Spleen (tissue), 11 donors: Measurements from ENCODE around the gene CHAMP1. TPM values are rescaled to one million over a fixed set of nuclear protein-coding genes. Genes with fewer than 3 reads are reported as not detected.

ENCODE experiments used
- DNase-seq: peaks from one replicate; pipeline ENCODE4 v3.0.0-alpha.2; 2020
- H3K27ac ChIP-seq, 8 donors: fragments of 200-600 bp; sonication (generic) in 7 of 8; 1 replicate in 4 of 8; 2 replicates in 4 of 8; pipeline versions ENCODE4 v1.5.0 to v1.8.0; 2016 to 2021; ENCODE audit warnings: inconsistent platforms in 4 of 8, mild to moderate bottlenecking in 4 of 8, moderate library complexity in 1 of 8
- H3K27me3 ChIP-seq, 7 donors: fragments of 200-600 bp; sonication (generic) in 6 of 7; replicated peaks in 1 of 7; 1 replicate in 4 of 7; 2 replicates in 3 of 7; pipeline versions ENCODE4 v1.5.0 to v1.8.0; 2016 to 2021; ENCODE audit warnings: inconsistent platforms in 3 of 7, mild to moderate bottlenecking in 1 of 7
- H3K36me3 ChIP-seq, 6 donors: fragments of 200-600 bp; sonication (generic) in 5 of 6; 1 replicate in 4 of 6; 2 replicates in 2 of 6; pipeline versions ENCODE4 v1.5.0 to v1.8.0; 2016 to 2021; ENCODE audit warnings: inconsistent platforms in 2 of 6
- H3K4me1 ChIP-seq, 6 donors: fragments of 200-600 bp; sonication (generic) in 5 of 6; 1 replicate in 3 of 6; 2 replicates in 3 of 6; pipeline versions ENCODE4 v1.5.0 to v1.8.0; 2016 to 2021; ENCODE audit warnings: inconsistent platforms in 3 of 6
- H3K4me3 ChIP-seq, 8 donors: fragments of 200-600 bp; sonication (generic) in 7 of 8; 1 replicate in 4 of 8; 2 replicates in 4 of 8; pipeline versions ENCODE4 v1.5.0 to v1.8.0; 2016 to 2021; ENCODE audit warnings: inconsistent platforms in 4 of 8, mild to moderate bottlenecking in 4 of 8, moderate library complexity in 2 of 8
- H3K9me3 ChIP-seq, 8 donors: fragments of 200-600 bp; sonication (generic) in 7 of 8; 1 replicate in 4 of 8; 2 replicates in 4 of 8; pipeline versions ENCODE4 v1.5.0 to v1.8.0; 2016 to 2021; ENCODE audit warnings: inconsistent platforms in 4 of 8
- POLR2A ChIP-seq, 3 donors: fragments of 450-650 bp; IDR thresholded peaks; one replicate each; pipeline ENCODE4 v1.5.1; 2017; ENCODE audit warnings: antibody characterized with exemption in 3 of 3, mild to moderate bottlenecking in 1 of 3
- POLR2AphosphoS5 ChIP-seq, 3 donors: sonication (generic); formaldehyde crosslinking; IDR thresholded peaks; one replicate each; pipeline ENCODE4 v1.5.1; 2017; ENCODE audit warnings: antibody characterized with exemption in 3 of 3
- WGBS, 5 donors: extraction: QIAGEN DNeasy Blood & Tissue Kit in 3 of 5; methylation state at CpG; one replicate each; pipeline versions ENCODE4 v1.1.5 to v1.1.7; 2013 to 2018; 5-methylcytosine and 5-hydroxymethylcytosine counted together
- intact Hi-C: fragments of 100-400 bp; cut with DNase I; formaldehyde crosslinking; loops from one replicate; pipeline ENCODE4 v1.15.0; 2023; ENCODE audit warnings: low total_unique reads
- polyA plus RNA-seq, 3 donors: library from polyadenylated mRNA; stranded (reverse); fragments of 200-250 nt; gene quantifications; one replicate each; pipeline ENCODE4 v1.2.1, GENCODE V29; 2013
- total RNA-seq, 7 donors: library from RNA; depleted of rRNA in 3 of 7; stranded (reverse); fragments of >200 nt in 3 of 7; fragmentation: NEBNext Ultra II Directional in 4 of 7; extraction: Animal tissue kit (Norgen Biotek cat#: 25700) in 4 of 7; gene quantifications; one replicate each; pipeline versions ENCODE4 v1.1.0 to v1.2.1, GENCODE V29; 2016 to 2021
- TF ChIP-seq, protein P1 (sequence below), 11 experiments: fragments of 200-600 bp in 7 of 11; fragments of 450-650 bp in 4 of 11; sonication (generic) in 4 of 11; IDR thresholded peaks in 8 of 11; conservative IDR thresholded peaks in 3 of 11; 1 replicate in 7 of 11; 2 replicates in 4 of 11; pipeline versions ENCODE4 v1.4.0 to v1.8.0; 2016 to 2021; ENCODE audit warnings: antibody characterized with exemption in 11 of 11, inconsistent platforms in 4 of 11, mild to moderate bottlenecking in 1 of 11
- donor health status: healthy with polysubstance abuse.
- donor health status: DM: no; HTN: no; CAD: no; lungs with moderate emphysema.
- donor health status: DM: no; HTN: no; CAD: no.
- donor health status: Bipolar disorder and iron deficiency.
- donor health status: healthy.
- donor health status: DM: no; HTN: no; CAD: no.
- donor health status: DM: yes; HTN: yes; CAD: no.

The CHAMP1 gene
- total and polyA plus RNA-seq, 10 donors, result 3.8 to 49.8 (median 22.0) TPM

DNA sequence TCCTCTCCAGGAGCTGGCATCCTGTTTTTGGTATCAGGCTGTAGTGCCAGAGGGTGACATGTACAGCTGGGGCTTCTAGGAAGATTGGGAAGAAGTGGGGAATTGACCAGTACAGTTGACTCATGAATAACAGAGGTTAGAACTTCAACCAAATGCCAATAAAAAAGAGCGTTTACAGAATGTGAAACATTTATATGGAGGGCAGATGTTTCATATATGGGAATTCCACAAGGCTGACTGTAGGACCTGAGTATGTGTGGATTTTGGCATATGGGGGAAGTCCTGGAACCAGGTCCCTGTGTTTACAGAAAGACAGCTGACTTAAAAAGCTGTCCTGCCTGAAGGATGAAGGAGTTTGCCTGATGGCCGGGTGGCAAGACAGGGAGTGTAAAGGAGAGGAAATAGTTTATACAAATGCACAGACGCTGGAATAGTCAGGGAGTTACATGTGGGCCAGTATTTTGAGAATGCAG, 5.2 kb downstream of the CHAMP1 start:
- TF ChIP-seq, protein P1, sequence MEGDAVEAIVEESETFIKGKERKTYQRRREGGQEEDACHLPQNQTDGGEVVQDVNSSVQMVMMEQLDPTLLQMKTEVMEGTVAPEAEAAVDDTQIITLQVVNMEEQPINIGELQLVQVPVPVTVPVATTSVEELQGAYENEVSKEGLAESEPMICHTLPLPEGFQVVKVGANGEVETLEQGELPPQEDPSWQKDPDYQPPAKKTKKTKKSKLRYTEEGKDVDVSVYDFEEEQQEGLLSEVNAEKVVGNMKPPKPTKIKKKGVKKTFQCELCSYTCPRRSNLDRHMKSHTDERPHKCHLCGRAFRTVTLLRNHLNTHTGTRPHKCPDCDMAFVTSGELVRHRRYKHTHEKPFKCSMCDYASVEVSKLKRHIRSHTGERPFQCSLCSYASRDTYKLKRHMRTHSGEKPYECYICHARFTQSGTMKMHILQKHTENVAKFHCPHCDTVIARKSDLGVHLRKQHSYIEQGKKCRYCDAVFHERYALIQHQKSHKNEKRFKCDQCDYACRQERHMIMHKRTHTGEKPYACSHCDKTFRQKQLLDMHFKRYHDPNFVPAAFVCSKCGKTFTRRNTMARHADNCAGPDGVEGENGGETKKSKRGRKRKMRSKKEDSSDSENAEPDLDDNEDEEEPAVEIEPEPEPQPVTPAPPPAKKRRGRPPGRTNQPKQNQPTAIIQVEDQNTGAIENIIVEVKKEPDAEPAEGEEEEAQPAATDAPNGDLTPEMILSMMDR (IDR thresholded peaks at IDR 0.05 in 8 of 11, conservative IDR thresholded peaks at IDR 0.05 in 3 of 11), result no peak
- no peak for TF ChIP-seq POLR2AphosphoS5 (IDR thresholded peaks at IDR 0.05)
- no peak for TF ChIP-seq POLR2A (IDR thresholded peaks at IDR 0.05)
- no peak overlapping the region for H3K4me3 ChIP-seq
- intact Hi-C loops, result no loop called here
- peaks cover 25 to 59% (median 53%) of the 10 kb centered on the region in 6 donors for H3K4me1 ChIP-seq
- H3K27ac ChIP-seq, result no peak overlapping the region
- H3K9me3 ChIP-seq, result no peaks in the 10 kb centered on the region
- H3K27me3 ChIP-seq, result no peaks in the 10 kb centered on the region
- H3K36me3 ChIP-seq, result peaks cover 6 to 48% (median 31%) of the 10 kb centered on the region in 6 donors
- DNase-seq, result no peak
- 70 to 82% (median 77%) methylated on average over 3 of the region's 3 CpGs for WGBS, 5 donors

DNA sequence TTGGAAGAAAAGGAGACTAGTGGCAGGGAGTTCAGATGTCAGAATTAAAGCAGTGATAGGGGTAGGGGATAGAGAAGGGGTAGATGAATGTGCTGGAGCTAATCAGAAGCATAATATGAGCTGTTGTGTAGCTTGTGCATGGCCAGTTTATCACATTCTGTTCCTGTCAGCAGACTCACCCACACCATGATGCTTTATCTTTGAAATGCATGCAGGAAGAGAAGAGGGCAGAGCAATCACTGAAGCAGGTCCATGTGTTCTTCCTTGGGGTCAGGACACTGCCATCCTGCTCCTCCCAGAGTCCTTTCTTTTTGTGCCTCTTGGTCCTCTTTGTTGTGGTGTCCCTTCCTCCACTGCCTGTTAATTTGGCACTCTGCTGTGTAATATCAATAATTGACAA, 5.8 kb downstream of the CHAMP1 start:
- peaks cover 6 to 54% (median 37%) of the 10 kb centered on the region in 6 donors for H3K36me3 ChIP-seq
- DNase-seq, result no peak
- H3K4me1 ChIP-seq, result peaks cover 25 to 55% (median 48%) of the 10 kb centered on the region in 6 donors
- H3K9me3 ChIP-seq, result no peaks in the 10 kb centered on the region
- H3K4me3 ChIP-seq, result no peak overlapping the region
- intact Hi-C loops, result no loop called here
- TF ChIP-seq, protein P1 (IDR thresholded peaks at IDR 0.05 in 8 of 11, conservative IDR thresholded peaks at IDR 0.05 in 3 of 11), result no peak
- TF ChIP-seq POLR2AphosphoS5 (IDR thresholded peaks at IDR 0.05), result no peak
- no peak for TF ChIP-seq POLR2A (IDR thresholded peaks at IDR 0.05)
- no peaks in the 10 kb centered on the region for H3K27me3 ChIP-seq
- peak overlapping the region in 1 of 8 donors; percentile 9 for H3K27ac ChIP-seq

DNA sequence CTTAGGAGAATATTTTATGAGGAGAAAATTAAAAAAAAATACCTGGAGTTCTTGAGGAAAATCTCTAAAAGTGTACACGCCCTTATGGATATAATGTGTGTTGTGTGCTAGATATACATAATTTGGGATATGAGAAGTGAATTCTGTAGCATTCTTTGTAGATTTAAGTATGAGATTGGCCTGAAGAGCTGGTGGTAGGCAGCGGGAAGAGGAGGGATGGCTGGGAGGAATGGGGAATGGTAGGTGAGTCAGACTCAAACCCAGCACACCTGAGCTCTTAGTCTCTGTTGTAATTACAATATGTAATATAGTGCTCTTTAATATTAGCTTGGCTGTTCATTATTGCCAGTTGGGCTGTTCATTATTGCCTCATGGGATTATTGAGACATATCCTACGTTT, 7.0 kb downstream of the CHAMP1 start:
- H3K27ac ChIP-seq, result no peak overlapping the region
- H3K27me3 ChIP-seq, result no peaks in the 10 kb centered on the region
- peaks cover 6 to 66% (median 40%) of the 10 kb centered on the region in 6 donors for H3K36me3 ChIP-seq
- no peaks in the 10 kb centered on the region for H3K9me3 ChIP-seq
- intact Hi-C loops, result no loop called here
- DNase-seq, result no peak
- WGBS, 5 donors, result 83 to 95% (median 93%) methylated on average over 3 of the region's 3 CpGs
- no peak overlapping the region for H3K4me3 ChIP-seq
- TF ChIP-seq POLR2AphosphoS5 (IDR thresholded peaks at IDR 0.05) (no peak), POLR2A (IDR thresholded peaks at IDR 0.05) (no peak)
- TF ChIP-seq, protein P1 (IDR thresholded peaks at IDR 0.05 in 8 of 11, conservative IDR thresholded peaks at IDR 0.05 in 3 of 11), result no peak
- peaks cover 14 to 55% (median 38%) of the 10 kb centered on the region in 6 donors for H3K4me1 ChIP-seq

DNA sequence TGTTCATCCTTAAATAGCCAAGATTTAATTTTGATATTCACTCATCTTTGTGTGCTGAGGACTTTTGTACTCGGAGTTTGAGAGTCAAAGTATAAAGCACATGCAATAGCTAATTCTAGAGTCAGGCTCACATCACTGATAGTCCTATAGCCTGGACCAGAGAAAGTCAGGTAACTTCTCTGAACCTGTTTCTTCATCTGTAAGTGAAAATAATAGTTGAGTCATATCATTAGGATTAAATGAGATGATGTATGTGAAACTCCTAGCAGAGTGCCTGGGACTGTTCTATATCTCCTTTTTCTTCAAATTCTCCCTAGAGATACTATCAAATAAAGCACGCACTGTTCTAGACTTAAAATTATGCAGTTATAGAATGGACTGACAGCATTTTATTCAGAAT, 9.0 kb downstream of the CHAMP1 start:
- intact Hi-C loops, result no loop called here
- H3K4me1 ChIP-seq, result peaks cover 2 to 47% (median 18%) of the 10 kb centered on the region in 6 donors
- no peaks in the 10 kb centered on the region for H3K27me3 ChIP-seq
- H3K4me3 ChIP-seq, result no peak overlapping the region
- TF ChIP-seq POLR2A (IDR thresholded peaks at IDR 0.05) (no peak), POLR2AphosphoS5 (IDR thresholded peaks at IDR 0.05) (no peak)
- TF ChIP-seq, protein P1 (IDR thresholded peaks at IDR 0.05 in 8 of 11, conservative IDR thresholded peaks at IDR 0.05 in 3 of 11), result no peak
- H3K9me3 ChIP-seq, result no peaks in the 10 kb centered on the region
- no peak overlapping the region for H3K27ac ChIP-seq
- no peak for DNase-seq
- peaks cover 6 to 85% (median 46%) of the 10 kb centered on the region in 6 donors for H3K36me3 ChIP-seq
- WGBS, 5 donors, result 90 to 96% (median 94%) methylated on average over 2 of the region's 2 CpGs
